Gastrocnemius medialis (tissue), 4 donors: ENCODE results near the gene DHX36. TPM values are rescaled to one million over a fixed set of nuclear protein-coding genes. Genes with fewer than 3 reads are reported as not detected.
A peak's percentile ranks its signal among the peaks of the same experiment; 100 is the strongest.

Experiments used
- ATAC-seq, 2 donors: fragments of 150-250 bp; one replicate each; pipeline ENCODE4 v1.9.1; 2016
- DNase-seq, 2 donors: peaks; one replicate each; pipeline ENCODE4 v3.0.0-alpha.2; 2019
- H3K27ac ChIP-seq, 4 donors: fragments of 200-600 bp; sonication (generic); 1 replicate in 1 of 4; 2 replicates in 3 of 4; pipeline ENCODE4 v1.5.1; 2016 to 2018; ENCODE audit warnings: mild to moderate bottlenecking in 2 of 4, moderate library complexity in 1 of 4
- H3K27me3 ChIP-seq, 3 donors: fragments of 200-600 bp; sonication (generic) in 2 of 3; 1 replicate in 1 of 3; 2 replicates in 2 of 3; pipeline versions ENCODE4 v1.5.1 to v1.6.0; 2016 to 2019; ENCODE audit warnings: mild to moderate bottlenecking in 1 of 3, moderate library complexity in 1 of 3
- H3K36me3 ChIP-seq, 2 donors: fragments of 200-600 bp; sonication (generic) in 1 of 2; one replicate each; pipeline ENCODE4 v1.5.1; 2017 to 2018
- H3K4me1 ChIP-seq, 2 donors: fragments of 200-600 bp; sonication (generic) in 1 of 2; one replicate each; pipeline ENCODE4 v1.5.1; 2016 to 2017; ENCODE audit warnings: mild to moderate bottlenecking in 2 of 2
- H3K4me3 ChIP-seq, 4 donors: fragments of 200-600 bp; sonication (generic) in 3 of 4; 1 replicate in 1 of 4; 2 replicates in 3 of 4; pipeline ENCODE4 v1.5.1; 2016 to 2019; ENCODE audit warnings: mild to moderate bottlenecking in 2 of 4
- H3K9me3 ChIP-seq, 3 donors: fragments of 200-600 bp; sonication (generic) in 2 of 3; 1 replicate in 1 of 3; 2 replicates in 2 of 3; pipeline ENCODE4 v1.5.1; 2016 to 2019
- CTCF ChIP-seq, 5 experiments: fragments of 450-650 bp in 3 of 5; fragments of 200-600 bp in 2 of 5; sonication (generic) in 2 of 5; IDR thresholded peaks in 4 of 5; conservative IDR thresholded peaks in 1 of 5; 1 replicate in 4 of 5; 2 replicates in 1 of 5; pipeline ENCODE4 v1.5.1; 2016 to 2019; ENCODE audit warnings: antibody characterized with exemption in 5 of 5, mild to moderate bottlenecking in 3 of 5, moderate library complexity in 3 of 5
- POLR2A ChIP-seq, 2 donors: fragments of 450-650 bp; IDR thresholded peaks; one replicate each; pipeline ENCODE4 v1.6.1; 2017; ENCODE audit warnings: antibody characterized with exemption in 2 of 2, mild to moderate bottlenecking in 2 of 2, moderate library complexity in 2 of 2
- in situ Hi-C, 4 donors: fragments of 200-750 bp; cut with MboI; loops; one replicate each; pipeline versions ENCODE4 v1.15.0 to v1.8.0; 2017; ENCODE audit warnings: low sequenced_read_pairs in 4 of 4
- intact Hi-C: fragments of 100-400 bp; cut with DNase I; formaldehyde crosslinking; loops from one replicate; pipeline ENCODE4 v1.15.1; 2023; ENCODE audit warnings: low total_unique reads
- total RNA-seq, 4 donors: library from RNA; depleted of rRNA; stranded (reverse); fragments of >200 nt; gene quantifications; one replicate each; pipeline versions ENCODE4 v1.1.0 to v1.2.3, GENCODE V29; 2016

The DHX36 gene
- total RNA-seq, 4 donors from 2014 or later = 59.0 to 211 (median 143) TPM

GRCh38 chr3:154274348-154274747 lies 49.9 kb downstream of the DHX36 start:
- in situ Hi-C loops = loop anchor here in 1 of 4 donors (25.0 kb wide), 1 partner anchor 1237 kb away; no protein-coding TSS in a partner anchor
- no peak for TF ChIP-seq POLR2A (IDR thresholded peaks at IDR 0.05)
- TF ChIP-seq CTCF (IDR thresholded peaks at IDR 0.05 in 4 of 5, conservative IDR thresholded peaks at IDR 0.05 in 1 of 5) = no peak
- Histone ChIP-seq H3K4me3 (no peak overlapping the region), H3K36me3 (peaks cover 0 to 88% of the 10 kb centered on the region in 2 donors), H3K9me3 (no peaks in the 10 kb centered on the region), H3K27ac (peak overlapping the region in 1 of 4 donors; percentile 13), H3K4me1 (peaks cover 0 to 7% of the 10 kb centered on the region in 2 donors), H3K27me3 (no peaks in the 10 kb centered on the region)
- no peak for ATAC-seq
- intact Hi-C loops = no loop called here
- no peak for DNase-seq

GRCh38 chr3:154273381-154273780 lies 50.9 kb downstream of the DHX36 start:
- Histone ChIP-seq H3K4me3 (no peak overlapping the region), H3K27ac (no peak overlapping the region), H3K4me1 (peaks cover 0 to 7% of the 10 kb centered on the region in 2 donors), H3K27me3 (no peaks in the 10 kb centered on the region), H3K36me3 (peaks cover 0 to 80% of the 10 kb centered on the region in 2 donors), H3K9me3 (no peaks in the 10 kb centered on the region)
- ATAC-seq = no peak
- no peak for TF ChIP-seq CTCF (IDR thresholded peaks at IDR 0.05 in 4 of 5, conservative IDR thresholded peaks at IDR 0.05 in 1 of 5)
- no peak for TF ChIP-seq POLR2A (IDR thresholded peaks at IDR 0.05)
- DNase-seq = no peak
- in situ Hi-C loops (loop anchor here in 1 of 4 donors (25.0 kb wide), 1 partner anchor 1236 kb away; no protein-coding TSS in a partner anchor), intact Hi-C loops (no loop called here)

GRCh38 chr3:154254527-154254926 lies 69.8 kb downstream of the DHX36 start:
- Histone ChIP-seq H3K27me3 (no peaks in the 10 kb centered on the region), H3K9me3 (no peaks in the 10 kb centered on the region), H3K4me1 (no peaks in the 10 kb centered on the region), H3K4me3 (no peak overlapping the region), H3K36me3 (peaks cover 4 to 72% of the 10 kb centered on the region in 2 donors), H3K27ac (no peak overlapping the region)
- ATAC-seq (no peak), DNase-seq (no peak)
- intact Hi-C loops = loop anchor here (10.0 kb wide), 1 partner anchor 160 kb away; no protein-coding TSS in a partner anchor
- TF ChIP-seq POLR2A (IDR thresholded peaks at IDR 0.05) = no peak
- no peak for TF ChIP-seq CTCF (IDR thresholded peaks at IDR 0.05 in 4 of 5, conservative IDR thresholded peaks at IDR 0.05 in 1 of 5)
- in situ Hi-C loops = loop anchor here in 2 of 4 donors (10.0 to 25.0 kb wide), 2 partner anchors 160 to 1217 kb away; no protein-coding TSS in a partner anchor

- no peaks in the 10 kb centered on the region for H3K4me1 ChIP-seq
- H3K27ac ChIP-seq = no peak overlapping the region
- ATAC-seq (peak in 1 of 2 donors; percentile 58), DNase-seq (peak; percentile 25 to 56)
- H3K36me3 ChIP-seq = peaks cover 4 to 59% of the 10 kb centered on the region in 2 donors
- intact Hi-C loops (loop anchor here (10.0 kb wide), 1 partner anchor 158 kb away; no protein-coding TSS in a partner anchor), in situ Hi-C loops (loop anchor here in 2 of 4 donors (10.0 to 25.0 kb wide), 2 partner anchors 158 to 1216 kb away; no protein-coding TSS in a partner anchor)
- H3K4me3 ChIP-seq = no peak overlapping the region
- H3K9me3 ChIP-seq = no peaks in the 10 kb centered on the region
- TF ChIP-seq CTCF (IDR thresholded peaks at IDR 0.05 in 4 of 5, conservative IDR thresholded peaks at IDR 0.05 in 1 of 5) = peak; percentile 40 to 76 (median 72)
- TF ChIP-seq POLR2A (IDR thresholded peaks at IDR 0.05) = no peak
- H3K27me3 ChIP-seq = no peaks in the 10 kb centered on the region
Observed at GRCh38 chr3:154252759-154253638, 71.3 kb downstream of the DHX36 start.
